Activated T-cell treated with anti-CD3 and anti-CD28 coated beads, Interleukin-2, amount 50 U/mL, for 48 hours (primary cell): ENCODE measurements around the gene PTPRCAP.
"Not testable (repeated sequence)": the region's sequence is repeated elsewhere in the genome, so short reads cannot be mapped to it uniquely, and the experiment has no call there.

Experiments
- DNase-seq, 2 experiments: peaks; one replicate each; pipeline ENCODE4 v3.0.0-alpha.2; 2020

The PTPRCAP gene

GRCh38 chr11:67409261-67409666, 28.2 kb downstream of the PTPRCAP start:
- DNase-seq, result peak; percentile 76 to 81

- peak in 1 of 2 experiments; percentile 57 for DNase-seq
Observed at GRCh38 chr11:67408437-67409200, 28.9 kb downstream of the PTPRCAP start.

- DNase-seq, result no peak
Observed at GRCh38 chr11:67407688-67408163, 29.8 kb downstream of the PTPRCAP start.

- peak; percentile 58 to 61 for DNase-seq
Observed at GRCh38 chr11:67406969-67407687, 30.4 kb downstream of the PTPRCAP start.

GRCh38 chr11:67406420-67406968, 31.0 kb downstream of the PTPRCAP start:
- DNase-seq, result no peak

DNA sequence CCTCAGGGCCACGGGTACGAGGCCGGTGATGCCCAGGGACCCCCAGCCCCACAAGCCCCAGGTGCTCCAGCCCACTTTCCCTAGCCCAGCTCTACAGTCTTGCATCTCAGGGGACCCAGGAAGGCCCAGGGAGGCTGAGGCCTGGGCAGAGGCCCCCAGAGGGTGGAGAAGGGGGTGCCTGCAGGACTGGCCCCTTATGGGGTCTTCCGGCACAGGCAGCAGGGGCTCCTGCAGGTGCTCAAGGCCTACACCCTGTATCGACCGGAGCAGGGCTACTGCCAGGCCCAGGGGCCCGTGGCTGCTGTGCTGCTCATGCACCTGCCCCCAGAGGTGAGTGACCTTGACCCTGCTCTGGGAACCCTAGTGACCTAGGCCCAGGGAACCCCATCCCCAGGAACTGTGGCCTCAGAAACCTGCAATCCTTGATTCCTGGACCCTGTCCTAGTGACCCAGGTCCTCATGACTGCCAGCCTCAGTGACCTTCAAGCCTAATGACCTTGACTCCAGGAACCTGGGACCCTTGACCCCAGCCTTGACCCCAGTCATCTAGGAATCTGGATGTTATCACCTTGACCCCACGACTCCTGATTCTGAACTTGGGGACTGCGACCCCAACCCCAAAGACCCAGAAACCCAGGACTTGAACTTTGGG, 31.7 kb downstream of the PTPRCAP start:
- DNase-seq, result no peak

GRCh38 chr11:67405196-67405567, 32.3 kb downstream of the PTPRCAP start:
- peak in 1 of 2 experiments; percentile 57 for DNase-seq

- DNase-seq, result peak; percentile 72 to 77
Observed at GRCh38 chr11:67404515-67405195, 32.8 kb downstream of the PTPRCAP start.

GRCh38 chr11:67403085-67403484, 34.4 kb downstream of the PTPRCAP start:
- not testable (repeated sequence) for DNase-seq

- not testable (repeated sequence) for DNase-seq
Observed at GRCh38 chr11:67402192-67402839, 35.2 kb downstream of the PTPRCAP start.

- peak; percentile 92 to 95 for DNase-seq
Observed at GRCh38 chr11:67401495-67402191, 35.8 kb downstream of the PTPRCAP start, which contains the start of gene PPP1CA. PPP1CA (minus strand) TSS chr11:67401858; CDS start chr11:67401782, 76 bp downstream.

DNA sequence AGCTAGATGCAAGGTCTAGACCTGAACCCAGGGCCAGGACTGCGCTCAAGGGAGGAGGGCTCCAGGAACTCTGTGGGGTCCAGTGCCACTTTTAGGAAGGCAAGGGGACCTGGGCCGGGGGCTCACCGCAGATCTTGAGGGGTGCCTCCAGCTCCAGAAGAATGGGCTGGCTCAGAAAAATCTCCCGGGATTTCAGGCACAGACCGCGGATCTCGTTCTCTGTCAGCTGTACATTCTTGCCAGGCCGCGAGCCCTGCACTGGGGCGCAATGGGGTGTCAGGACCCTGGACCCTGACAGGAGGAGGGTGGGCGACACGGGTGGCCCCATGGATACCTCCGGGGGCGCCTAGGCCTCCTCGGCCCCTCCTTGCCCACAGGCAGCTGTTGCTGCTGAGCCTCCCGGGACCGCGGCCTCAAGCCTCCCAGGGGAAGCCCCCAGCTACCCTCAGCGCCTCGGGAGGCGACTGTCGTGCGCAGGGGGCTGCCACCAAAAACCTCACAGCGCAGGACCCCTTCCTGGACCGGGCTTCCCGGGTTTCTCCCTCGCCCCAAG, 36.5 kb downstream of the PTPRCAP start:
- DNase-seq, result no peak

DNA sequence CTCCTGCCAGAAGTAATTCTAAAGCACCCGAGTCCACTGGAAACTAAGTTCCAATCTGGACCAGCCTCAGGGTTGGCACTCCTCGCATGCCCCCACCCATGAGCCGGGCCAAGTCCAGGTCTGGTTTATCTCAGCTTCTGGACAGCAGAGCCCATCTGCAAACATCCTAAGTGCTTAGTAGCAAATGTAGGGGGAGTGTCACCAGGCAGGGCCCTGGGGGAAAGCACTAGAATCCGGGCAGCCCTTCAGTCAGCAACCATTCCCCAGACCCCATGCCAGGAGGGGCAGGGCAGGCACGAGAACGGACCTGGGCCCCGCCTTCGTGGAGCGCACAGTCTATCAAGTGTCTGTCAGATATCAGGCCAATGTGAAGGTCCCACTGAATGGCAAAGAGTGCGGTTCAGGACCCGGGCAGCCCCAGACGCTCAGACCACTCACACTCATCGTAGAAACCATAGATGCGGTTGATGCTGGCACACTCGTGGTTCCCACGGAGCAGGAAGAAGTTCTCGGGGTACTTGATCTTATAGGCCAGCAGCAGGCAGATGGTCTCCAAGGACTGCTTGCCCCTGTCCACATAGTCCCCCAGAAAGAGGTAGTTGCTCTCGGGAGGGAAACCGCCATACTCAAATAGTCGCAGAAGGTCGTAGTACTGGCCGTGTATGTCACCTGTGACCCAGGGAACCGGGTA, 37.1 kb downstream of the PTPRCAP start:
- peak in 1 of 2 experiments; percentile 56 for DNase-seq

DNA sequence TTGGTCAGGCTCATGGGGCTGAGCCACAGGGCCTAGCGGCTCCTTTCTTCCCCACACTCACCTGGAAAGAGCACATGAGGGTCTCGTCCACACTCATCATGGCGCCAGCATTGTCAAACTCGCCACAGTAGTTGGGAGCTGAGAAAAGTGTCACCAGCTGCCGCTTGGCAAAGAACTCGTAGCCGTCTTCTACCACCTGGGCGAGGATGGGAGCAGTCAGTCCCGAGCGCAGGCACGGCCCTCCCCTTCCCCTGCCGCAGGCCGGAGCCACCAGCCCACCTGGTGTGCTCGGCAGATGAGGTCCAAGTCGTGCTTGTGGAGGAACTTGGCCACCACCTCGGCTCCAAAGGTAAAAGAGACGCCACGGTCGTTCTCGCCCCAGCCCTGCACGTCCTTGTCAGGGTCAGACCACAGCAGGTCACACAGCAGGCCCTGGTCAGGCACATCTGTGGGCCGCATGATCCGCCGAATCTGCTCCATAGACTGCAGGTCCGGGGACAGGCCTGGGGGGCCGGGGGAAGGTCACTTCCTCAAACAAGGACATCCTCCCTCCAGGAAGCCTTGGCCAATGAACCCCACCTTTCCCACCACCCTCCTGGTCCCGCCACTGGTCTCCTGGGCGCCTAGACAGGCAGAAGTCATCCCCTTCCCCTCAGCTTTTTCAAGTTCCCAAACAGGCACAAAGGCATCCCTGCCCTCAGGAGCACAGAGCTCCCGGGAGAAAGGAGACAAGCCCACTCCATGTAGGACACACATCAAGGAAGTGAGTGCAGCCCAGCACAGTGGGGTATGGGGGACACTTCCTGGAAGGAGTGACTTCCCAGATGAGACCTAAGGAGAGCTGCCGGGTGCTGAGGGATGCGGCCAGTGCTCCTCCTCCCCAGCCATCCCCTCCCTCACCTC, 38.6 kb downstream of the PTPRCAP start:
- DNase-seq, result no peak

GRCh38 chr11:67397986-67398660, 39.4 kb downstream of the PTPRCAP start:
- no peak for DNase-seq

GRCh38 chr11:67397536-67397935, 39.9 kb downstream of the PTPRCAP start:
- no peak for DNase-seq

DNA sequence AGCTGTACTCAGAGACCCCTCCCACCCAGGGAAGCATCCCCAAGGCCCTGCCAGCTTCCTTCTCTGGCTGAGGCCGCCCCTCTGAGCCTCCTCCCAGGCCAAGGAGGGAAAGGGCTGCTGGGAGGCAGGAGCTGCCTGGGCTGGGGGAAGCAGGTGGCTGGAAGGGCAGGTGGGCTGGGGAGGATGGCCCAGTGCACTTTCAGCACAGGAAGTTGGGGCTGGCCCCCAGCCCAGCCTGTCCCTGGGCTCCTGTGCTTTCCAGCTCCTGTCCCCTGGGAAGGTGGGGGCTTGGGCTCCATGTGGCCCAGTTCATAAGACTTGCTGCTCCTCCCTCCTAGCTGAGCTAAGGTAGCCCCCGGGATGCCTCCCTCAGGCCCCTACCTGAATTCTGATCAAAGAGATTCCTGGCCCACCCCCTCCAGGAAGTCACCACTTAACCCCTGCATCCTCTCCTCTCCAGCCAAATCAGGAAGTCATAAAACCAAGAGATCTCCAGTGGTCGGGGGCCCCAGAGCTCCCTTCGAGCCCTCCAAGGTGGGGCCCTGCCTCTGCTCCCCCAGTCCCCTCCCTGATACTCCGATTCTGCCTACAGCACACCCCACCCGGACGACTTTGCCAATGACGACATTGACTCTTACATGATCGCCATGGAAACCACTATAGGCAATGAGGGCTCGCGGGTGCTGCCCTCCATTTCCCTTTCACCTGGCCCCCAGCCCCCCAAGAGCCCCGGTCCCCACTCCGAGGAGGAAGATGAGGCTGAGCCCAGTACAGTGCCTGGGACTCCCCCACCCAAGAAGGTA, 40.7 kb downstream of the PTPRCAP start:
- DNase-seq, result peak in 1 of 2 experiments; percentile 21

- DNase-seq, result no peak
Observed at GRCh38 chr11:67396259-67396581, 41.3 kb downstream of the PTPRCAP start.
